PFSK-1 (cell line): ENCODE data around the gene MKI67.

Source experiments
- TAF1 ChIP-seq: IDR thresholded peaks from 2 replicates; pipeline ENCODE4 v1.6.1; 2012; ENCODE audit warnings: low read length, control low read depth, borderline replicate concordance; ENCODE audit not compliant: insufficient read depth
- TF ChIP-seq, protein P1 (sequence below), 2 experiments: IDR thresholded peaks; 2 replicates each; pipeline versions ENCODE4 v1.6.1 to v1.8.0; 2011 to 2012; ENCODE audit warnings: low read depth in 2 of 2, low read length in 2 of 2, control low read depth in 1 of 2, inconsistent platforms in 1 of 2, mild to moderate bottlenecking in 1 of 2, moderate library complexity in 1 of 2; ENCODE audit not compliant: insufficient read depth in 1 of 2

DNA sequence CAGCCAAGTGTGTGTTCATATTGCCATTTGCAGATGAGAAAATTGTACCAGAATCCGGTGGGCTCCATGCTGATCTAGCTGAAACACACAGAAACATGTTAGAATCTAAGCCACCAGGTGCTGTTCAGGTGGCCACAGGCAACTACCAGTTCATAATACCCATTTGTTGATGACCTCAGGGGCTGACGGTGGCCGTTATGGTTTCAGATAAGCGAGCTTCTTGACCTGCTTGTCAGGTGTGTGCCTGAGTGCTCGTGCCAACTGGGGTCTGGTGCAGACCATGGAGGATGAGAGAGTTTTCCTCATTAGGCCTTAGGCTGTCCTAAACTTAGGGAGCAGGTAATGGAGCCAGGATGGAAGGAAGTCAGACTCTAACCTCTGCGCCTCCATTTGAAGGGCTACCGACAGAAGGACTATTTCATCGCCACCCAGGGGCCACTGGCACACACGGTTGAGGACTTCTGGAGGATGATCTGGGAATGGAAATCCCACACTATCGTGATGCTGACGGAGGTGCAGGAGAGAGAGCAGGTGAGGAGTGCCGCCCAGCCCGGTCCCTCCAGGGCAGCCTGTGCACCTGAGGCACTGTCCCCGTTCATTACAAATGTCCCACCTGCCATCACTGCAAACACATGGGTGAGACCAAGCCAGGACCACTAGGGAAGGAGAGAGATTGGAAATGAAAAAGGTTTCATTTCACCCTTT is 53.1 kb downstream of the MKI67 start:
- no peak for TF ChIP-seq TAF1
- TF ChIP-seq, protein P1, sequence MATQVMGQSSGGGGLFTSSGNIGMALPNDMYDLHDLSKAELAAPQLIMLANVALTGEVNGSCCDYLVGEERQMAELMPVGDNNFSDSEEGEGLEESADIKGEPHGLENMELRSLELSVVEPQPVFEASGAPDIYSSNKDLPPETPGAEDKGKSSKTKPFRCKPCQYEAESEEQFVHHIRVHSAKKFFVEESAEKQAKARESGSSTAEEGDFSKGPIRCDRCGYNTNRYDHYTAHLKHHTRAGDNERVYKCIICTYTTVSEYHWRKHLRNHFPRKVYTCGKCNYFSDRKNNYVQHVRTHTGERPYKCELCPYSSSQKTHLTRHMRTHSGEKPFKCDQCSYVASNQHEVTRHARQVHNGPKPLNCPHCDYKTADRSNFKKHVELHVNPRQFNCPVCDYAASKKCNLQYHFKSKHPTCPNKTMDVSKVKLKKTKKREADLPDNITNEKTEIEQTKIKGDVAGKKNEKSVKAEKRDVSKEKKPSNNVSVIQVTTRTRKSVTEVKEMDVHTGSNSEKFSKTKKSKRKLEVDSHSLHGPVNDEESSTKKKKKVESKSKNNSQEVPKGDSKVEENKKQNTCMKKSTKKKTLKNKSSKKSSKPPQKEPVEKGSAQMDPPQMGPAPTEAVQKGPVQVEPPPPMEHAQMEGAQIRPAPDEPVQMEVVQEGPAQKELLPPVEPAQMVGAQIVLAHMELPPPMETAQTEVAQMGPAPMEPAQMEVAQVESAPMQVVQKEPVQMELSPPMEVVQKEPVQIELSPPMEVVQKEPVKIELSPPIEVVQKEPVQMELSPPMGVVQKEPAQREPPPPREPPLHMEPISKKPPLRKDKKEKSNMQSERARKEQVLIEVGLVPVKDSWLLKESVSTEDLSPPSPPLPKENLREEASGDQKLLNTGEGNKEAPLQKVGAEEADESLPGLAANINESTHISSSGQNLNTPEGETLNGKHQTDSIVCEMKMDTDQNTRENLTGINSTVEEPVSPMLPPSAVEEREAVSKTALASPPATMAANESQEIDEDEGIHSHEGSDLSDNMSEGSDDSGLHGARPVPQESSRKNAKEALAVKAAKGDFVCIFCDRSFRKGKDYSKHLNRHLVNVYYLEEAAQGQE (IDR thresholded peaks at IDR 0.05; ENCODE audit: insufficient read depth in 1 of 2, low read depth in 2 of 2, low read length in 2 of 2) = no peak
